ENCODE results near the gene RANBP9. TPM values are rescaled to one million over a fixed set of nuclear protein-coding genes. Genes with fewer than 3 reads are reported as not detected.

RANBP9 gene
- total RNA-seq, 2 experiments from 2014 or later, result 57.2 to 74.3 TPM

DNA sequence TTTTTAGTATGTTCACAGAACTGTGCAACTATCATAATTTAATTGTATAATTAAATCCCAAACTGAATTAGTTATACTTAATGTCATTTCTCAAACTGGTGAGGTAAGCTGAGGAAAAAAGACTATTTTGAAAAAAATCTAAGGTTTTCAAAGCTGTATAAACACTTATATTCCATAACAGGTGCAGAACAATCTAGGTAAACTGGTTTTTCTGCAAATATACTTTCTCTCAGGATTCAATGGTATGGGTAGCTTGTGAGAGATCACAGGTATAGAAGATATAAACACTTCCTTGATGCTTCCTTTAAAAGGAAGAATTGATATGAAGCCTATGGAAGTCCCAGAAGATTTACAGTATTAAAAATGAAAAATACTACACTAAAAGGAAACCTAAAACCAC is 62.8 kb downstream of the RANBP9 start:
- Mint-ChIP-seq H3K27ac (peak overlapping the region; percentile 4), H3K9me3 (ENCODE audit: low read depth) (no peaks in the 10 kb centered on the region), H3K4me1 (peaks cover 12% of the 10 kb centered on the region), H3K27me3 (no peaks in the 10 kb centered on the region), H3K4me3 (peak overlapping the region; percentile 49), H3K36me3 (peaks cover 24% of the 10 kb centered on the region)
- CTCF ChIA-PET, result interaction anchor here (1.0 to 1.4 kb wide), 3 partner anchors 13 to 146 kb away, joined by 3 to 5 read pairs (median 4); no protein-coding TSS in a partner anchor
- no peak for ATAC-seq
- no peak for DNase-seq

- H3K27me3 Mint-ChIP-seq, result no peaks in the 10 kb centered on the region
These were observed 68.5 kb downstream of the RANBP9 start for GRCh38 chr6:13643125-13643524.

GRCh38 chr6:13641315-13641714 is 70.3 kb downstream of the RANBP9 start:
- DNase-seq (no peak), ATAC-seq (no peak)
- no peak overlapping the region for H3K4me3 Mint-ChIP-seq
- peaks cover 12% of the 10 kb centered on the region for H3K4me1 Mint-ChIP-seq
- CTCF ChIA-PET, result no interaction called here
- peaks cover 38% of the 10 kb centered on the region for H3K36me3 Mint-ChIP-seq
- no peak overlapping the region for H3K27ac Mint-ChIP-seq
- no peaks in the 10 kb centered on the region for H3K27me3 Mint-ChIP-seq
- no peaks in the 10 kb centered on the region for H3K9me3 Mint-ChIP-seq (ENCODE audit: low read depth)

More at GRCh38 chr6:13643125-13643524, 68.5 kb downstream of the RANBP9 start:
- no peak for ATAC-seq
- H3K9me3 Mint-ChIP-seq (ENCODE audit: low read depth), result no peaks in the 10 kb centered on the region
- H3K4me3 Mint-ChIP-seq, result no peak overlapping the region
- H3K36me3 Mint-ChIP-seq, result peaks cover 32% of the 10 kb centered on the region
- H3K4me1 Mint-ChIP-seq, result peaks cover 4% of the 10 kb centered on the region
- DNase-seq, result no peak
- no peak overlapping the region for H3K27ac Mint-ChIP-seq
- CTCF ChIA-PET, result no interaction called here

DNA sequence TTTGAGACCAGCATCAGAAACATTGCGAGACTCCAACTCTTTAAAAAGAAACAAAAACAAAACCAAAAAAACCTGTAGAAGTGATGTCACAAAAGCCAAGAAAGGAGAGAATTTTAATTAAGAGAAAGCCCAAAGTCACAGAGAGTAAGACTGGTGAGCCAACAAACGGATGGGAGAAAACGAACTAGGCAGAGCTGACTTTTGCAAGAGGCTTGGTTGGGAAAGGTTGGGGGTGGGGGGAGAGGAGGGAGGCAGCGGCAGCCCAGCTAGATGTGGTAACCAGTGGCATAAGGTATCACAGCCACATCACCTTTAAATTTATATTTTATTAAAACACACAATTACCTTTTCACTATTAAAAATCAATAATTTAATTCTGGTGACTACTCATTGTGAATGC is 73.0 kb downstream of the RANBP9 start:
- H3K27me3 Mint-ChIP-seq, result no peaks in the 10 kb centered on the region
- H3K4me1 Mint-ChIP-seq, result peaks cover 19% of the 10 kb centered on the region
- CTCF ChIA-PET, result no interaction called here
- DNase-seq (no peak), ATAC-seq (no peak)
- H3K9me3 Mint-ChIP-seq (ENCODE audit: low read depth), result no peaks in the 10 kb centered on the region
- no peak overlapping the region for H3K4me3 Mint-ChIP-seq
- H3K27ac Mint-ChIP-seq, result peak overlapping the region; percentile 32
- H3K36me3 Mint-ChIP-seq, result peaks cover 49% of the 10 kb centered on the region

GRCh38 chr6:13638014-13638413 is 73.6 kb downstream of the RANBP9 start:
- H3K4me3 Mint-ChIP-seq, result no peak overlapping the region
- CTCF ChIA-PET, result no interaction called here
- no peaks in the 10 kb centered on the region for H3K27me3 Mint-ChIP-seq
- no peak overlapping the region for H3K27ac Mint-ChIP-seq
- peaks cover 19% of the 10 kb centered on the region for H3K4me1 Mint-ChIP-seq
- peaks cover 44% of the 10 kb centered on the region for H3K36me3 Mint-ChIP-seq
- no peaks in the 10 kb centered on the region for H3K9me3 Mint-ChIP-seq (ENCODE audit: low read depth)
- ATAC-seq (no peak), DNase-seq (no peak)

DNA sequence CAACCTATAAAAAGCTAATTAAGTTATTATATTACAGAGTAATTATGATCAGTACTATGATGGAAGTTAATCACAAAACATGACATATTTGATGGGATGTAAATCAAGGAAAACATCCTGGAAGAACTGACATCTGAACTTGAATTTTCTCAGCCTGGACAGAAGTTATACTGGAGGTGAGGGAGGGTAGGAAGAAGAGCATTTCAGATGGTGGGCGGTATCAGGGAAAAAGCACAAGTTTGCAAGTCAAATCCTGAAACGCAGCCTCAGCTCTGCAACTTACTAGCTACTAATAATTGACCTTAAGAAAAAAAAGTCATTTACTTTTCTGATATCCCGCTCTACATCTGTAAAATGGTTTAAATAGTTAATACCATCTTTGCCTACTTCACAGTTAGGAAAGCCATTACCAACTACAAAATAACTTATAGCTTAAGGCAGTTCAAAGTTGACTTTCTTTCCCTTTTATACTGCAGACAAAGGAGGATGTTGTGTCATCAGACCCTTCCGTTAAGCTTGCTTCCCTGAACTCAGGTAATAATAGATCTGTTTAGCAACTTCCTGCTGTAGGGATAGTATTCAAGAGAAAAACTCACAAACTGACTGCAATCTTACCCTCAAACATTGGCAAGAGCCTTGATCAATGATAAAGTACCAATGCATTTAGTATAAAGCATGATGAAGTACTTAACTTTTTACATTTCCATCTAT is 75.5 kb downstream of the RANBP9 start:
- Mint-ChIP-seq H3K27ac (no peak overlapping the region), H3K9me3 (ENCODE audit: low read depth) (no peaks in the 10 kb centered on the region), H3K4me1 (peaks cover 19% of the 10 kb centered on the region), H3K36me3 (peaks cover 52% of the 10 kb centered on the region), H3K4me3 (no peak overlapping the region), H3K27me3 (no peaks in the 10 kb centered on the region)
- ATAC-seq (no peak), DNase-seq (no peak)
- CTCF ChIA-PET, result interaction anchor here (1.0 to 2.1 kb wide), 5 partner anchors 11 to 75 kb away, joined by 3 to 8 read pairs (median 3); partner anchors contain the start of genes NOL7, RANBP9 and SIRT5

- Mint-ChIP-seq H3K4me3 (no peak overlapping the region), H3K4me1 (peaks cover 20% of the 10 kb centered on the region), H3K9me3 (ENCODE audit: low read depth) (no peaks in the 10 kb centered on the region), H3K27ac (no peak overlapping the region), H3K27me3 (no peaks in the 10 kb centered on the region), H3K36me3 (peaks cover 50% of the 10 kb centered on the region)
- CTCF ChIA-PET, result interaction anchor here (0.6 to 2.5 kb wide), 3 partner anchors 9 to 161 kb away, joined by 4 to 9 read pairs (median 4); partner anchors contain the start of gene NOL7
- ATAC-seq, result no peak
- DNase-seq, result no peak
These were observed 78.3 kb downstream of the RANBP9 start for GRCh38 chr6:13633343-13633742.

DNA sequence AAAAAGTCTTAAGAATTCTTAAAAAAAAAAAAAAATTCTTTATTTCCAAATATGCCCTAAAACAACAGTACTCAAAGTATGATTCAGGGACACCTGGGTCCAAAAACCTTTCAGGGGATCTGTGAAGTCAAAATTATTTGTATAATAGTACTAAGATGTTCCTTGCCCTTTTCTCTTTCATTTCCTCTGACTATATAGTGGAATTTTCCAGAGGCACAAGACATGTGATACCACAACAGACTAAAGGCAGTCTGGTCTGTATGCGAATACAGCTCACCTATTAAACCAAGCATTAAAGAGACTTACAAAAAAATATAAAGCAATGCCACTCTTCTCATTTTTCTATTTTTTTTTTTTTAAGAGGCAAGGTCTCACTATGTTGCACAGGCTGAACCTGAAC is 81.1 kb downstream of the RANBP9 start:
- ATAC-seq (no peak), DNase-seq (no peak)
- H3K9me3 Mint-ChIP-seq (ENCODE audit: low read depth), result no peaks in the 10 kb centered on the region
- H3K4me1 Mint-ChIP-seq, result peaks cover 7% of the 10 kb centered on the region
- H3K36me3 Mint-ChIP-seq, result peaks cover 49% of the 10 kb centered on the region
- H3K27me3 Mint-ChIP-seq, result no peaks in the 10 kb centered on the region
- no peak overlapping the region for H3K4me3 Mint-ChIP-seq
- H3K27ac Mint-ChIP-seq, result no peak overlapping the region
- CTCF ChIA-PET, result interaction anchor here (0.8 to 1.2 kb wide), 2 partner anchors 15 to 25 kb away, joined by 3 to 6 read pairs; partner anchors contain the start of gene NOL7

DNA sequence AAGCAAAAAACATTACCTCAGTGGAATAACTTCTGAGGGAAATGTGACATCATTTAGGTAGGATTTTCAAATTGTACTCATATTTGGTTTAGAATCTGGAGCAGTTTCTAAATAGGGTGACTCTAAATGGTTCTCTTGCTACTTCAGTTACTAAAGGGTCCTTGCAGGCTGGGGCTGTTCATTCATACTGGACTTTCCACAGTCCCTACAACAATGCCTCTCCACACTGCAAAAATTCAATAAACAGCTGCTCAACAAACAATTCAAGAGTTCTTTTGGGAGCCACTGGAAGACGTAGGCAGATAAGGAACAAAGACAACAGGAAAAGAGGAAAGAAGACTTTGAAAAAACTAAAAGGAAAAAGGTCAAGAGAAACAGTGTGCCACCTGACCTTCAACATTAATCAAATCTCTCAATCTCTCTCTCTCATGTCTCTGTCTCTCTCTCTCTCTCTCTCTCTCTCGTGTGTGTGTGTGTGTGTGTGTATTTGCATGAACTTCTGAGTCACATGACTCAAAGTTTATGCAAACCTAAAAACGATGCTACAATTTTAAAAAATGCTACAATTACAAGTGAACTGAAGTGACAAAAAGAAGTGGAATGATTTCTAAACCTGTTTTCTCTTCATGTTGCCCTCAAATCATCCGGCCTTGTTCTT is 82.0 kb downstream of the RANBP9 start:
- no peak for ATAC-seq
- Mint-ChIP-seq H3K36me3 (peaks cover 45% of the 10 kb centered on the region), H3K27ac (no peak overlapping the region), H3K27me3 (no peaks in the 10 kb centered on the region), H3K4me1 (peaks cover 12% of the 10 kb centered on the region), H3K9me3 (ENCODE audit: low read depth) (no peaks in the 10 kb centered on the region), H3K4me3 (no peak overlapping the region)
- CTCF ChIA-PET, result interaction anchor here (0.8 kb wide), 1 partner anchor 24 kb away, joined by 3 read pairs; no protein-coding TSS in a partner anchor
- no peak for DNase-seq

- DNase-seq (no peak), ATAC-seq (peak; percentile 78)
- CTCF ChIA-PET, result interaction anchor here (1.0 to 2.6 kb wide), 8 partner anchors 9 to 442 kb away, joined by 3 to 20 read pairs (median 3); partner anchors contain the start of genes NOL7 and RANBP9
- Mint-ChIP-seq H3K9me3 (ENCODE audit: low read depth) (no peaks in the 10 kb centered on the region), H3K27me3 (no peaks in the 10 kb centered on the region), H3K36me3 (peaks cover 42% of the 10 kb centered on the region), H3K27ac (peak overlapping the region; percentile 13), H3K4me3 (no peak overlapping the region), H3K4me1 (peaks cover 11% of the 10 kb centered on the region)
These were observed 86.8 kb downstream of the RANBP9 start for GRCh38 chr6:13624871-13625288.

DNA sequence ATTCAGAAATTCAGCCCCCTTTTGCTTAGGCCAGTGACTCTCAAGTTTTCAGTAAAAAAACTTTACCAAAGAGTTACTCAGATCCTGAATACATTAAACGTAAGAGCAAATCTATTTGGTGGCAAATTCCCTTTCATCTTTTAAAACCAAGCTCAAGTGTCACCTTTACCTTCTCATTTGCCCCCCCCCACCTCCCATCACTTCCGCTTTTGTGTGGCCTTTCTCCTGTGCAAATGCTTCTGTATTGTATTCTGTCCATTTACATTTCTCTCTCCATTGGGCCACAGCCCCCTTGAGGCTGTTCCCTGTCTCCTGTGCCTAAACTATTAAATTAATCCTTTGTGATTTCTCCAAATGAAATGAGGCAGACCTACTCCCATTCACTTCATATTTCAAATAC is 94.6 kb downstream of the RANBP9 start:
- H3K4me3 Mint-ChIP-seq, result peak overlapping the region; percentile 96
- CTCF ChIA-PET, result interaction anchor here (1.2 to 5.3 kb wide), 5 partner anchors 8 to 285 kb away, joined by 3 to 61 read pairs (median 4); partner anchors contain the start of gene SIRT5
- peaks cover 44% of the 10 kb centered on the region for H3K4me1 Mint-ChIP-seq
- peaks cover 34% of the 10 kb centered on the region for H3K36me3 Mint-ChIP-seq
- ATAC-seq (no peak), DNase-seq (no peak)
- peak overlapping the region; percentile 22 for H3K27ac Mint-ChIP-seq
- H3K27me3 Mint-ChIP-seq, result no peaks in the 10 kb centered on the region
- H3K9me3 Mint-ChIP-seq (ENCODE audit: low read depth), result no peaks in the 10 kb centered on the region

- no peaks in the 10 kb centered on the region for H3K27me3 Mint-ChIP-seq
- H3K4me3 Mint-ChIP-seq, result peak overlapping the region; percentile 96
- CTCF ChIA-PET, result interaction anchor here (0.8 to 5.3 kb wide), 31 partner anchors 9 to 313 kb away, joined by 3 to 61 read pairs (median 6); partner anchors contain the start of genes GFOD1, RANBP9 and SIRT5
- H3K9me3 Mint-ChIP-seq (ENCODE audit: low read depth), result no peaks in the 10 kb centered on the region
- peak; percentile 40 for ATAC-seq
- H3K36me3 Mint-ChIP-seq, result peaks cover 28% of the 10 kb centered on the region
- H3K27ac Mint-ChIP-seq, result peak overlapping the region; percentile 94
- DNase-seq, result peak; percentile 65
- peaks cover 54% of the 10 kb centered on the region for H3K4me1 Mint-ChIP-seq
These were observed 95.9 kb downstream of the RANBP9 start for GRCh38 chr6:13615792-13616120.

DNA sequence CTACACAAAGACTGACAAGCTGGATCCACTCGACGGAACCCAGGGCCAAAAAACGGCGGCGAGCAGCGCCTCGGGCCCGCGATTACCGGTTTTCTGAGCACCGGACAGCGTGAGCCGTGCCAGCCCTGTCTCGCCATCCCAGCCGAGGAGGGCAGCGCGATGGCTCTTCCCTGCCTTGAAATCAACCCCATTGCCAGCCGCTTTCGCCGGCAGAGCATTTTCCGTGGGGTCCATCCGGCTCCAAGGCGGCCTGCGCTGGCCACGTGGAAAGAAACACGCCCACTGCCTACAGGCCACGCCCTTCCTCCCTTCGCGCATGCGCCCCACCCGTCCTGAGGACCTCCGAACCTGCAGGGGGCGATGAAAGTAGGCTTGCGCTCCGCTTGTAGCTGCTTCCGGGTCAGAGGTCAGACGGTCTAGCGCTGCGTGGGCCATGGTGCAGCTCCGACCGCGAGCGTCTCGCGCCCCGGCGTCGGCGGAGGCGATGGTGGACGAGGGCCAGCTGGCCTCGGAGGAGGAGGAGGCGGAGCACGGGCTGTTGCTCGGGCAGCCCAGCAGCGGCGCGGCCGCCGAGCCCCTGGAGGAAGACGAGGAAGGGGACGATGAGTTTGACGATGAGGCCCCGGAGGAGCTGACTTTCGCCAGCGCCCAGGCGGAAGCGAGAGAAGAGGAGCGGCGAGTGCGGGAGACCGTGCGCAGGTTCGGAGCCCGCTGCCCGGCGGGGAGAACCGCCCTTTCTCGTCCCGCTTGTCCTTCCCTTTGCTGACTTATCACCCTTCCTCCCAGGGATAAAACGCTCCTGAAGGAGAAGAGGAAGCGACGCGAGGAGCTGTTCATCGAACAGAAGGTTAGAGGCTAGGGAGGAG is 96.5 kb downstream of the RANBP9 start, which contains the start of gene NOL7:
NOL7 (plus strand) TSS at position 410 of the 866 bp plus-strand sequence; CDS start at position 434, 24 bp downstream.
- Mint-ChIP-seq H3K27ac (peak within 1 kb of the TSS; percentile 94), H3K4me3 (peak within 1 kb of the TSS; percentile 96), H3K36me3 (peaks cover 27% of the 10 kb centered on the region), H3K9me3 (ENCODE audit: low read depth) (no peaks in the 10 kb centered on the region), H3K4me1 (peaks cover 56% of the 10 kb centered on the region), H3K27me3 (no peaks in the 10 kb centered on the region)
- ATAC-seq, result peak; percentile 92
- CTCF ChIA-PET, result interaction anchor here (0.8 to 5.3 kb wide), 29 partner anchors 10 to 313 kb away, joined by 3 to 61 read pairs (median 6); partner anchors contain the start of genes GFOD1, RANBP9 and SIRT5
- peak; percentile 98 for DNase-seq

Data from activated CD8-positive, alpha-beta memory T cell treated with anti-CD3 and anti-CD28 coated beads, Interleukin-2, amount 10 ng/mL, durations not matched to agents 7 days and 5 days (primary cell).